GM18499 (cell line): ENCODE results near the gene HMOX2.

Experiments used
- ATAC-seq: cut with Tn5 transposase; IDR thresholded peaks from one replicate; pipeline ENCODE4 v1.9.1; 2021; ENCODE audit warnings: moderate number of reproducible peaks; ENCODE audit not compliant: insufficient read depth, unreplicated experiment

HMOX2 gene, protein sequence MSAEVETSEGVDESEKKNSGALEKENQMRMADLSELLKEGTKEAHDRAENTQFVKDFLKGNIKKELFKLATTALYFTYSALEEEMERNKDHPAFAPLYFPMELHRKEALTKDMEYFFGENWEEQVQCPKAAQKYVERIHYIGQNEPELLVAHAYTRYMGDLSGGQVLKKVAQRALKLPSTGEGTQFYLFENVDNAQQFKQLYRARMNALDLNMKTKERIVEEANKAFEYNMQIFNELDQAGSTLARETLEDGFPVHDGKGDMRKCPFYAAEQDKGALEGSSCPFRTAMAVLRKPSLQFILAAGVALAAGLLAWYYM

DNA sequence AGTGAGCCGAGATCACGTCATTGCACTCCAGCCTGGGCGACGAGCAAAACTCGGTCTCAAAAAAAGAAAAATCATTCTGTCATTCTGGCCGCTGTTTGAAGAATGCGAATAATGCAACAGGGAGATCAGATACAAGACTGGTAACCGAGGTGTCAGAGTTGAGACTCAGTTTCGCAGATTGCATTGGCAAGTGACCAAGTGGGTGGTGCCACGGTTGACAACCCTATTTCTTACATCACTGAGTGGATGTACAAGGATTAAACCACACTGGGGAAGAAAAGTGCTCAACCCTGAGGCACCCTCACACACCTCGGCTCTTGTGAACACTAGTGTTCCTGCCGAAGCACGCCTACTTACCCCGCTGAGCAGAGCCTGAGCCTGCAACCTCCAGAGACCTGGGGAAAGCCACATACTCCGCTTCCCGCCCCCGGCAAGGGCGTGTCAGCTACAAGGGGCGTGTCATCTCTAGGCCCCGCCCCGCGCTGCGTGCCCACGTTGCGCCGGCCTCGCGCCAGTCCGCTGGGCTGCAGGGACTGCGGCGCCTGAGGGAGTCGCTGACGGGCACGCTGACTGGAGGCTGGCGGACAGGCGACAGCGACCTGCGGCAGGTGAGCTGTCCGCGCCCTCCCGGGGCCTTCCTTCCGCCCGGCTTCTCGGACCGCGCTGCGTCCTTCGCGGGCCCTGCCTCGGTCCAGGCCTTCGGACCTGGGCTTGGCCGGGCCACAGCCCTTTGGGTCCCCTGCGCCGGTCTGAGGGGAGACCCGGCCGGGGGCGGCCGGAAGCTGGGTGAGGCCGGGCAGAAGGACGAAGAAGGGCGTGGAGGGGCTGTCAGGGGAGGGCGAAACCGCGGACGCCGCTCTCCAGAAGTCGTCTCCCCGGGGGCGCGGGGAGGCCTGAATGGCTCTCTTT is at the start of gene HMOX2:
TSS of gene HMOX2 (plus strand) at position 519 of the 909 bp plus-strand sequence. CDS start 29,127 bp downstream, outside the sequence.
- ATAC-seq = peak; percentile 58

DNA sequence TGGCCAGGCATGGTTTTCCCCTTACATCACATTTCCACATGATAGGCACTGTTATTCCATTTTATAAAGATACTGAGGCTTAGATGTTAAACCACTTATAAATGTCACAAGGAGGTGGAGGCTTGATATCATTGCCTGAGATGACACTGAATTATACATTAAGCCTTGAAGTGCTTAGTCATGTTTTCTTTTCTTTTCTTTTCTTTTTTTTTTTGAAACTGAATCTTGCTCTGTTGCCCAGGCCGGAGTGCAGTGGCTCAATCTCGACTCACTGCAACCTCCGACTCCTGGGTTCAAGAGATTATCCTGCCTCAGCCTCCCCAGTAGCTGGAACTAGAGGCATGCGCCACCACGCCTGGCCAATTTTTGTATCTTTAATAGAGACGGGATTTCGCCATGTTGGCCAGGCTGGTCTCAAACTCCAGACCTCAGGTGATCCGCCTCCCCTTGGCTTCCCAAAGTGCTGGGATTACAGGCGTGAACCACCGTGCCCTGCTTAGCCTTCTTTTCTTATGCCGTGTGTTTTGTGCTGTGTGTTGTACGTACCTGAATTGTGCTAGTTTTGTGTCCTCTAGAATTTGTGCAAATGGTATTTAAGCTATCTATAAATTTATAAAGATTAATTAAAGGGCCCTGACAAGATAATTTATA is 49.4 kb upstream of the HMOX2 start:
- ATAC-seq = no peak

DNA sequence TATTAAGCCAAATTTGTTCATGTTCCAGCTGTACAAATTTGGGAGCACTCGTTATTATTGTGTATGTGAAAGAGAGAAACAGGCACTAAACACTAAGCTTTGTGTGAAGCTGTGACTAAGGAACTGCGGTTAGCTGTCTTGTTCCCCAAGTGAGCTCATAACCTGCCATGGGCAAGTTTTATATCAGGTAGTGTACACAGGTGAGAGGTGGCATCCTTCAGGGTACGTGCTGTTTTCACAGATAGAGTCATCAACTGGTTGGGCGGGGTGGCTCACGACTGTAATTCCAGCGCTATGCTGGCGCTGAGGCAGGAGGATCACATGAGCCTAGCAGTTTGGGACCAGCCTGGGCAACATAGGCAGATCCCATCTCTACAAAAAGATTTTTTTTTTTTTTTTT is 47.7 kb upstream of the HMOX2 start:
- no peak for ATAC-seq

DNA sequence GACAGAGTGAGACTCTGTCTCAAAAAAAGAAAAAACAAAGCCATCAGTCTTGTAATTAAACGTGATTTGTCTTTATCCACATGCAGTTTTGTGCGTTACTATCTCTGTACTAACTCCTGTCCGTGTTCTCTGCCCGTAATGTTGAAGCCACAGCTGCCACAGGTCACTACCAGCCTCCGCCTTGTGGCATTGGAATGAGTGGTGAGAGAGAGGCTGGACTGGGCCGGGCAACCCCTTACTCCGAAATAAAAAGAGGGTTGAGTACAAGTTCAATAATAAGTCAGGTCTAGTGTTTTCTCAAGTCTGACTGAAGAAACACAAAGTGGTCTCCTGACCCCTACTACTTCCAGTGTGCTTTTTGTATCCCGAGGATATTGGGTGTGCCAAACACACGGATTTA is 45.2 kb upstream of the HMOX2 start:
- no peak for ATAC-seq

DNA sequence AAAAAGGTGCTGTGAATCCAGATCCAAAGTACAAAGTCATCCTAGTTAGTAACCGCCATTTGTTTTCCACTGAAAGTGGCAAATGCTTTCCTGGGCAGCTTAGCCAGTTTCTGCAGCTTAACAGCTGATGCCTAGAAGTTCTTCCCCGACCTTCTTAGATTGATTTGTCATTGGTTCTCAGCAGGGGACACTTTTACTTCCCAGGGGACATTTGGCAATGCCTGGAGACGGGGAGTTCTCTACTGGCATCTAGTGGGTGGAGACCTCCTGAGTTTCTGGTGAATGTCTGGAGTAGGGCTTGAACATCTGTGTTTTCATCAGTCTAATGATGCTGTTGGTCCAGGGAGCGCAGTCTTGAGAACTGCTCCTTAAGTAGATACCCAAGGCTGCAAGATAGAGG is 43.0 kb upstream of the HMOX2 start:
- ATAC-seq = no peak

DNA sequence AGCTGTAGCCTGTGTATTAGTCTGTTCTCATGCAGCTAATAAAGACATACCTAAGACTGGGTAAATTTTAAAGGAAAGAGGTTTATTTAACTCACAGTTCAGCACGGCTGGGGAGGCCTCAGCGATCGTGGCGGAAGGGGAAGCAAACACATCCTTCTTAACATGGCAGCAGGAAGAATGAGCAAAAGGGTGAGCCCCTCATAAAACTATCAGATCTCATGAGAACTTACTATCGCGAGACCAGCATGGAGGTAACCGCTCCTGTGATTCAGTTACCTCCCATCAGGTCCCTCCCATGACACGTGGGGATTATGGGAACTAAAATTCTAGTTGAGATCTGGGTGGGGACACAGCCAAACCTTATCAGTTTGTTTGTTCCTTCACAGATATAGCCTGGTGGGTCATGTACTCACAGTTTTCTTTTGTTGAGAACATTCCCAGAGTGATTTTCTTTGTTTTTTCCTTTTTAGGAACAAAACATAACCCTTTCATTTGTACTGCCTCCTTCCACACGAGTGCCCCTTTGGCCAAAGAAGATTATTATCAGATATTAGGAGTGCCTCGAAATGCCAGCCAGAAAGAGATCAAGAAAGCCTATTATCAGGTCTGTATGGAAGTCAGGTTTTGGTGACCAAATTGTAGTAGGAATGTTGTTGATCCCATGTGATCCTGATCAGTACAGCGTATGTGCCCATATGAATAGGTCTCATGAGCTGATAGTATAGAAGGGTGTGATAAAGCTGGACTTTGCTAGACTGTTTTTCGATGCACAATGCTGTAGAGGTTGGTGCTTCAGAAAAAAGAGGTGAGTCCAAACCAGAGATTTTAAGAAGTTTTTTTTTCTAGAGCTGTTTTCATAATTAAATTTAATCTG is 42.0 kb upstream of the HMOX2 start:
- ATAC-seq = no peak

DNA sequence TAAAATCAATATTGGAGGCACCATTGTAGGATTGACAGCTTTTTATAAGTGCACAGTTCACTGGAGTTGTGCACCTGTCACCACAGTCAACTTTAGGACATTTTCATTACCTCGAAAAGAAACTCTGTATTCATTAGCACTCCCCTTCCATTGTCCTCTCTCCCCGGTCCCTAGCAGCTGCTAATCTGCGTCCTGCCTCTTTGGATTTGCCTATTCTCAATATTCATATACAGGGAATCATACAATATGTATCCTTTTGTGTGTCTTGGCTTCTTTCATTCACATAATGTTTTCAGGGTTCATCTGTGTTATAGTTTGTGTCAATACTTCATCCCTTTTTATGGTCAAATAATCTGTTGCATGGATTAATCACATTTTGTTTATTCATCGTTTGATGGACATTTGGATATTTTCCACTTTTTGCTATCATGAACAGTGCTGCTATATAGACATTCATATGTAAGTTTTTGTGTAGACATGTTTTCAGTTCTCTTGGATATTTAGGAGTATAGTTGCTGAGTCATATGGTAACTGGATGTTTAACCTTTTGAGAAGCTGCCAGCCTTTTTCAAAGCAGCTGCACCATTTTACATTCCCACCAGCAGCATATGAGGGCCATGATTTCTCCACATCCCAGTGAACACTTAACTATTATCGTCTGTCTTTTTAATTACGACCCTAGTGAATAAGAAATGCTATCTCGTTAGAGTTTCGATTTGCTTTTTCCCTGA is 40.7 kb upstream of the HMOX2 start:
- ATAC-seq = no peak

DNA sequence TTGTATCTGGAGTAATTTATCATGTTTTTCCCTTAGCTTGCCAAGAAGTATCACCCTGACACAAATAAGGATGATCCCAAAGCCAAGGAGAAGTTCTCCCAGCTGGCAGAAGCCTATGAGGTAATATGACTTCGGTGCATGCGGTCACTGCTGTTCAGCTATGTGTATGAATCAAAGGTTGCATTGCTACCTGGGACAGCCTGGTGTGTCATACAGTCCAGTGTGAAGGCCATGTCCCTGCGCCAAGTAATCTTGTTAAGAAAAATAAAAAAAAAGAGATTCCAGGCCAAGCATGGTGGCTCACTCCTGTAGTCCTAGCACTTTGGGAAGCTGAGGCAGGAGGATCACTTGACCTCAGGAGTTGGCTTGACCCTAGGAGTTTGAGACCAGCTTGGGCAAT is 38.8 kb upstream of the HMOX2 start:
- ATAC-seq = no peak

DNA sequence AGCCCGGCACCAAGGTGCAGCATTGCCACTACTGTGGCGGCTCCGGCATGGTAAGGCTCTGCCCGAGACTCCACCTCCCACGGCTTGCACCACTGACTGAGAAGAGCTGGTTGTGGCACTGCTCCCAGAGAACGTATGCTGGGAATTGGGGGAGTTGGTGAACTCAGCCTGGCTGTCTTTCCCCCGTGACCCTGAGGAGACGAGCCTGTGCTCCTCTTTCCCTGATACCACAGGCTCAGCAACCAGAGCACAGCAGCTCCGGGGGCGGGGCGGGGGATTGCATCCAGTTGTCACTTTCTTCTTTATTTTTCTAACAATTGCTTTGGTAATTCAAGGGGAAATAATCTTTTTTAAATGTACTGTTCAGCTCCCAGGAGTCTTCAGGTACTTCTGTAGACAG is 33.8 kb upstream of the HMOX2 start:
- no peak for ATAC-seq

DNA sequence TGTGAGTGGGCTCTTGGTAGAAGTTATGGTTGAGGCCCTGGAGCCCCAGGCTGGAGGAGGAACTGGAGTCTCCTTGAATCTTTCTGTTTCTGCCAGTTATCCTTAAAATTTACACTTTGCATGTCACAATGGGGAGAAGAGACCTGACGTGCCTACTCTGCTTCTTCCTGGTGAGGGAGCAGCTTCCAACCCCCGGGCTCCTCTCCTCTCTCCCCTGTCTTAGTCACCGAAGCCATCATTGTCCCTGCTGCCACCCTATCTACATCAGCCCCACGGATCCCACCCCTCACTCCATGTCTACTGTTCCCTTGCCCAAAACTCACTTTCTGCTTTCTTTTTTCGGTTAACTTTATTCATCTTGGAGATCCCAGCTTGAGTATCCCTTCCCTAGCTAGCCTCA is 32.9 kb upstream of the HMOX2 start:
- no peak for ATAC-seq

DNA sequence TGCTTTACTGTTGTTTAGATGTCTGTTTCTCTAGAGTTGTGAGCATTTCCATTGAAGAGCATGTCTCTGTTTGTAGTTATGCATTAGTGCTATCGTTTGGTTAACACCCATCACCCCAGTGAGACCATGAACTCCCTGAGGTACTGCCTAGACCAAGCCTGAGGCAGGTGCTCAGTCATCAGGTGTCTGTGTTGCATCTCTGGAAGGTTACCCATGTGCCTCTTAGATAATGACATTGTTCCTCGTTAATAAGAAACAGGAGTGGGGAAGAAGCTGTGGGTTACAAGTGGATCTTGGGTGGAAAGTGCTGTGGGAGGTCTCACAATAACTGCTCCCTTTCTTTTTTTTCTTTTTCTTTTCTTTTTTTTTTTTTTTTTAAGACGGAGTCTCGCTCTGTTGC is 32.2 kb upstream of the HMOX2 start:
- no peak for ATAC-seq

DNA sequence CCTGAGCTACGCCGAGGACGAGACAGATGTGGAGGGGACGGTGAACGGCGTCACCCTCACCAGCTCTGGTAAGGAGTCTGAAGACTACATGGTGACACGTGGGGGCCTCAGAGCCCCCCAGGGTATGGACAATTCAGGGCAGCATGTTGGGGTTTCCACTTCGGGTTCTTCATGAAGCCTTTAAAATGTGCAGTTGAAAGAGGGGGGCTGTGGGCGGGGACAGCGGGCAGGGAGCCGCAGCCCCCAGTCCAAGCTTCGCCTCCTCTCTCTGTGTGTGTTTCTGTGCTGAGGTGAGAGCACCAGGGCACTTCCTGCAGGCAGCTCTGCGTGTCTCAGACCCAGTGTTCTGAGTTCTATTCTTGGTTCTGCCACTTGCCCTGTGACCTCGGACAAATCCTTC is 25.8 kb upstream of the HMOX2 start:
- no peak for ATAC-seq

DNA sequence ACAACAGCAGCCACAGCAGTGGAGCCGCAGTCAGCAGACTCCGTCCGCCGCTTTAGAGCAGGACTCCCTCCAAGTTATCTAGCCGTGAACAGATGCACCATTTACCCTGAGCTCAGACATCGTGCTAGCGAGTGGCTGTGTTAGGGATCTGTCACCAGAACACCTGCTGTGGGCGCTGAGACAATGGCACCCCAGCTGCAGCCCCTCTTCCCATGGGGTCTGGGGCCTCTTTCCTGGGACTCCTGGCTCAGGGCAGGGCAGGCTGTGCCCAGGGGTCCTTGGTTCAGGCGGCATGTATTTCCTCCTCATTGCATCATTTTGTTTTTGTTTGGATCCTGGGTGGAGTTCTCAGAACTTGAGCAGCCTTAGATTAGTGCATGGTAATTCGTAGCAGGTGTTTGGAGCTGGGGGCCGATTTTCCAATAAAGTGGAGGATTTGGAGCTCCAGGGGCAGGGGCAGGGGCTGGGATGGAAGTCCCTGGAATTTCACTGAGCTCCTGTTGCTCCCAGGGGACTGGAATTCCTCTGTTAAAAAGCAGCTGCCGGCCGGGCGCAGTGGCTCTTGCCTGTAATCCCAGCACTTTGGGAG is 25.2 kb upstream of the HMOX2 start:
- ATAC-seq = no peak

DNA sequence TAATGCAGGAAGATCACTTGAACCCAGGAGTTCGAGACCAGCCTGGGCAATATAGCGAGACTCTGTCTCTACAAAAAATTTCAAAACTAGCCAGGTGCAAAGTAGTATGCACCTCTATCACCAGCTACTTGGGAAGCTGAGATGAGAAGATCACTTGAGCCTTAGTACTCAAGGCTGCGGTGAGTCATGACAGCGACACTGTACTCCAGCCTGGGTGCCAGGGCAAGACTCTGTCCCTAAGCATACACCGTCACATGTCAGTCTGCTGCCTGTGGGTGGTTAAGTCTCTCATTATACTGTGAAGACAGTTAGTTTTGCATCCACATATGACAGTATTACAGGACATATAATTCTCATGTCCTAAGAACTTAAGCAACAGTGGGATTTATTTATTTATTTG is 23.5 kb upstream of the HMOX2 start:
- ATAC-seq = no peak

DNA sequence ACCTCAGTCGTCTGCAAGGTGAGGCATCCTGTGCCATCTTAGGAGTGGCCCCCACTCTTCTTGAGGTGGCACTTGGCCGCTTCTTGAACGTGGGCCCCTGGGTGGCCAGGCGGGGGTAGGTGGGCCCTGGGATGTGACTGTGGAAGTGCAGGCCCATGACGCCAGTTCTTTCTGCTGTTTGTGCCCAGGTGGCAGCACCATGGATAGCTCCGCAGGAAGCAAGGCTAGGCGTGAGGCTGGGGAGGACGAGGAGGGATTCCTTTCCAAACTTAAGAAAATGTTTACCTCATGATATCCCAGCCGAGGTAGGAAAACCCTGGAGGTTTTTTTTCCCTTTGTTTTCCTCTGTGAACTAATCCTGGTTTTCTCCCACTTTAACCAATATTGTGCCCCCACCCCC is 21.6 kb upstream of the HMOX2 start:
- ATAC-seq = no peak

DNA sequence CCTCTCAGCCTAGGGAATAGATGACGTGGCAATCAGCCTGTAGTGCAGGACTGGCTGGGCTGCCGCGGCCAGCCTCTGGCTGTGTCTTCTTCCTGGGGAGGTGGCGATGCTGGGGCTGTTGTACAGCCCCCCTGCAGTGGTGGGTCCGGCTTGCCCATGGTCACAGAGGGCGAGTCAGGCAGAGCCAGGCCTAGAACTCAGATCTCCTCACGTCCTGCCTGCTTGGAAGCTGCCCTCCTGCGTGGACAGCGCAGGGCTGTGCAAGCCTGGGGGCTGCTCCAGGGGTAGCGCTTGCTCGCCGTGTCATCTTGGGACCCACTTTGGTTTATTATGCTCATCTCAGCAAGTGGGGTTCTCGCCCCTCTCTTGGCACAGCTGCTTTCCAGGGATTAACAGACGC is 21.1 kb upstream of the HMOX2 start:
- no peak for ATAC-seq

DNA sequence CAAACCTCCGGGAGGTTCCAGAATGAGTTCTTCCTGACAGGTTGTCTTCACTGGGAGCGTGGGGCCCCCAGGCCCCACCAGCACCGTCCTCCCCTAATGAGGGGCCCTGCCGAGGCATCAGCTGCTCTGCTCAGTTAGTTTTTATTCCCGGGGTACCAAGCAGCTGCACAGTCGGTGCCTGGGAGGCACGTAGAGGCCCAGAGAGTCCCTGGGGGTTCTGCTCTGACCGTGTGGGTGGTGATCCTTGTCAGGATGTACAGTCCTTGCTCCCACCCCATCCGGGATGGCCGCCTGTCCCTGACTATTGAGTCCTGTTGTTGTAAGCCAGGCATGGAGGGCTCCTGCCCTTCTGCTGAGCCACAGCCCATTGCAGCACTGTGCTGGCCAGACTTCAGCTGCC is 20.2 kb upstream of the HMOX2 start:
- ATAC-seq = no peak

DNA sequence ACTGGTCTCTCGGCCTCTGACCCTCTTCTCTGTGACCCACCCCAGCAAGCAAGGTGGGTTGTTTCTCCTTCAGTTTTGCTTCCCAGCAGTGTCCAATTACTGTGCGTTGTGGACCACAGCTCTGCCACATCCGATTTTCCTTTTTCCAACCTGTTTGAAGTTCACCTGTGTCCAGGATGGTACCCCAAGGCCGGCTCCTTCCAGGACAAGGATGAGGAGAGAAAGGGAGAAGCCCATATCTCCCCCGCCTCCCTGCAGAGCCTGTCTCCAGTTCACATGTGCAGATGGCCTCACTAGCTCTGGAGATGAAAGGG is 15.3 kb upstream of the HMOX2 start:
- no peak for ATAC-seq
